A673 (cell line): Measurements from ENCODE around the gene BGN. TPM values are rescaled to one million over a fixed set of nuclear protein-coding genes. Genes with fewer than 3 reads are reported as not detected.

ENCODE experiments used
- BruUV-seq: library from RNA; stranded (reverse); fragments of 400-500 nt; replicated peaks from 2 replicates; lab custom pipeline; 2021; lab: Mats Ljungman, UMichigan
- CTCF ChIA-PET: fragments of 300-600 bp; sonication (Branson Sonifier 250); formaldehyde crosslinking; loops from one replicate; lab custom pipeline; 2022; ENCODE audit warnings: antibody characterized with exemption; lab: Charles Lee
- POLR2A ChIA-PET: fragments of 300-600 bp; sonication (Branson Sonifier 250); formaldehyde crosslinking; loops from one replicate; lab custom pipeline; 2022; ENCODE audit warnings: antibody characterized with exemption; ENCODE audit not compliant: low non-redundant PET; lab: Charles Lee
- DNase-seq: peaks from one replicate; pipeline ENCODE4 v3.0.0-alpha.2; 2015; ENCODE audit warnings: low spot score
- H3K27ac ChIP-seq: fragments of 200-600 bp; sonication (generic); 2 replicates; pipeline ENCODE4 v1.5.1; 2016; ENCODE audit warnings: mixed run types, low read depth, mild to moderate bottlenecking, mixed read lengths, antibody characterized with exemption, low read length; ENCODE audit not compliant: poor library complexity, severe bottlenecking
- H3K27me3 ChIP-seq: fragments of 200-600 bp; sonication (generic); replicated peaks from 2 replicates; pipeline ENCODE4 v1.6.1; 2017; ENCODE audit warnings: mixed run types, low read depth, mild to moderate bottlenecking, mixed read lengths, antibody characterized with exemption, low read length; ENCODE audit not compliant: insufficient read depth, poor library complexity
- H3K36me3 ChIP-seq: fragments of 200-600 bp; sonication (generic); 2 replicates; pipeline ENCODE4 v1.6.1; 2016; ENCODE audit warnings: mixed run types, mild to moderate bottlenecking, mixed read lengths, antibody characterized with exemption, low read length; ENCODE audit not compliant: insufficient read depth, poor library complexity, severe bottlenecking
- H3K4me1 ChIP-seq: fragments of 200-600 bp; sonication (generic); 2 replicates; pipeline ENCODE4 v1.6.1; 2017; ENCODE audit warnings: mixed run types, mild to moderate bottlenecking, mixed read lengths, antibody characterized with exemption, low read length; ENCODE audit not compliant: insufficient read depth, poor library complexity, severe bottlenecking
- H3K4me3 ChIP-seq: fragments of 200-600 bp; sonication (generic); 2 replicates; pipeline ENCODE4 v1.5.1; 2016; ENCODE audit warnings: low read depth, mixed run types, mild to moderate bottlenecking, mixed read lengths, low read length; ENCODE audit not compliant: poor library complexity, severe bottlenecking
- H3K9me3 ChIP-seq: fragments of 200-600 bp; sonication (generic); 2 replicates; pipeline ENCODE4 v1.6.1; 2016; ENCODE audit warnings: mixed run types, low read depth, mild to moderate bottlenecking, mixed read lengths, antibody characterized with exemption, low read length; ENCODE audit not compliant: poor library complexity, severe bottlenecking
- EZH2 ChIP-seq: fragments of 200-600 bp; sonication (generic); IDR thresholded peaks from 2 replicates; pipeline ENCODE4 v1.6.1; 2017; ENCODE audit warnings: borderline replicate concordance, low read depth, mild to moderate bottlenecking, mixed read lengths, antibody characterized with exemption, low read length; ENCODE audit not compliant: poor library complexity, severe bottlenecking
- intact Hi-C: fragments of 100-400 bp; cut with micrococcal nuclease; formaldehyde crosslinking; loops from one replicate; pipeline ENCODE4 v1.10.0; 2022; ENCODE audit not compliant: unreplicated experiment
- total RNA-seq: library from RNA; stranded (reverse); gene quantifications from 2 replicates; pipeline ENCODE4 v1.2.3, GENCODE V29; 2021
- TF ChIP-seq, protein P1 (sequence below): fragments of 300-800, 200-600 bp; sonication (generic); conservative IDR thresholded peaks from 2 replicates; pipeline ENCODE4 v1.5.1; 2017; ENCODE audit warnings: low read depth, mild to moderate bottlenecking, antibody characterized with exemption, low read length, moderate library complexity, mixed read lengths

The BGN gene
- total RNA-seq, 1 experiment from 2014 or later, result 51.8 TPM

DNA sequence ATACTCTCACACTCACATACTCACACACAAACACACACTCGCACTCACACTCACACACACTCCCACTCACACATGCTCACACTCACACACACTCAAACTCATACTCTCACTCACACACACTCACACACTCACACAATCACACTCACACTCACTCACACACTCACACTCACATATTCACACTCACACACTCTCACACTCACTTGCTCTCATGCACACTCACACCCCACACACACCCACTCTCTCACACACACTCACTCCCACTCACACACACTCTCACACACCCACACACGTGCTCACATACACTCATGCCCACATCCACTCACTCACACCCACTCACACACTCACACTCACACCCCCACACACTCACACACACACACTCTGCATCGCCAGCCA is 17.7 kb downstream of the BGN start:
- no peaks in the 10 kb centered on the region for H3K4me1 ChIP-seq
- H3K4me3 ChIP-seq, result no peak overlapping the region
- peaks cover 3% of the 10 kb centered on the region for H3K27me3 ChIP-seq
- intact Hi-C loops, result no loop called here
- POLR2A ChIA-PET, result no interaction called here
- CTCF ChIA-PET, result no interaction called here
- BruUV-seq, result no TSS peak
- DNase-seq, result no peak
- TF ChIP-seq, protein P1, sequence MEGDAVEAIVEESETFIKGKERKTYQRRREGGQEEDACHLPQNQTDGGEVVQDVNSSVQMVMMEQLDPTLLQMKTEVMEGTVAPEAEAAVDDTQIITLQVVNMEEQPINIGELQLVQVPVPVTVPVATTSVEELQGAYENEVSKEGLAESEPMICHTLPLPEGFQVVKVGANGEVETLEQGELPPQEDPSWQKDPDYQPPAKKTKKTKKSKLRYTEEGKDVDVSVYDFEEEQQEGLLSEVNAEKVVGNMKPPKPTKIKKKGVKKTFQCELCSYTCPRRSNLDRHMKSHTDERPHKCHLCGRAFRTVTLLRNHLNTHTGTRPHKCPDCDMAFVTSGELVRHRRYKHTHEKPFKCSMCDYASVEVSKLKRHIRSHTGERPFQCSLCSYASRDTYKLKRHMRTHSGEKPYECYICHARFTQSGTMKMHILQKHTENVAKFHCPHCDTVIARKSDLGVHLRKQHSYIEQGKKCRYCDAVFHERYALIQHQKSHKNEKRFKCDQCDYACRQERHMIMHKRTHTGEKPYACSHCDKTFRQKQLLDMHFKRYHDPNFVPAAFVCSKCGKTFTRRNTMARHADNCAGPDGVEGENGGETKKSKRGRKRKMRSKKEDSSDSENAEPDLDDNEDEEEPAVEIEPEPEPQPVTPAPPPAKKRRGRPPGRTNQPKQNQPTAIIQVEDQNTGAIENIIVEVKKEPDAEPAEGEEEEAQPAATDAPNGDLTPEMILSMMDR, result no peak
- TF ChIP-seq EZH2, result no peak
- no peak overlapping the region for H3K27ac ChIP-seq
- no peaks in the 10 kb centered on the region for H3K9me3 ChIP-seq
- no peaks in the 10 kb centered on the region for H3K36me3 ChIP-seq

DNA sequence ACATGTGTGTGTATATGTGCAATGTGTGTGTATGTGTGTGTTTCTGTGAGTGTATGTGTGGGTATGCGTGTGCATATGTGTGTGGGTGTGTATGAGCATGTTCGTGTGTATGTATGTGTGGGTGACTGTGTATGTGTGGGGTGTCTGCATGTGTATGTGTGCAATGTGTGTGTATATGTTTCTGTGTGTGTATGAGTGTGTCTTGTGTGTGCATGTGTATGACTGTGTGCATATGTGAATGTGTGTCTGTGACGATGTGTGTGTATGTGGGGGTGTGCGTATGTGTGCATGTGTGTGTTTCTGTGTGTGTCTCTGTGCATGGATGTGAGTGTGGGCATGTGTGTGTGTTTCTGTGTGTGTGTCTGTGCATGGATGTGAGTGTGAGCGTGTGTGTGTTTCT is 18.5 kb downstream of the BGN start:
- DNase-seq, result no peak
- Histone ChIP-seq H3K27ac (no peak overlapping the region), H3K9me3 (no peaks in the 10 kb centered on the region), H3K36me3 (no peaks in the 10 kb centered on the region), H3K27me3 (peaks cover 6% of the 10 kb centered on the region), H3K4me3 (no peak overlapping the region), H3K4me1 (no peaks in the 10 kb centered on the region)
- no peak for TF ChIP-seq EZH2
- TF ChIP-seq, protein P1, result no peak
- intact Hi-C loops, result no loop called here
- BruUV-seq, result no TSS peak
- POLR2A ChIA-PET, result no interaction called here
- CTCF ChIA-PET, result no interaction called here

DNA sequence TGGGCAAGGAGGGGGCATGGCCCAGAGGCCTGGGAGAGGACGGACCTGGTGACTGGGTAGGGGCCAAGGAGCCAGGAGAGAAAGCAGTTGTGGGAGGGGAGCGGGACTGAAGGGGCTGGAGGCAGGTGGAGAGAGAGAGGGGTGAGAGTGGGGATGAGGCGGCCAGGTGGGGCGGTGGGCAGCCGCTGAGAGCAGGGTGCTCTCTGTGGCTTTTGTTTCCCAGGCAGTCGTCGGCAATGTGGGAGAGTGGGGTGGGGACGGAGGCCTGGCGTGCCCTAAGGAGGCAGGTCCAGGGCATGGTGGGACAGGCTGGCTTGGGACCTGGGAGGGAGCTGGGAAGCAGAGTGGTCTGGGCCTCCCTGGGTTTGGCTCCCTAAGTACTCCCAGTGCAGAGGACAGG is 19.5 kb downstream of the BGN start:
- H3K27me3 ChIP-seq, result peaks cover 14% of the 10 kb centered on the region
- POLR2A ChIA-PET, result no interaction called here
- no peak overlapping the region for H3K4me3 ChIP-seq
- no peak for DNase-seq
- no peaks in the 10 kb centered on the region for H3K36me3 ChIP-seq
- no TSS peak for BruUV-seq
- CTCF ChIA-PET, result no interaction called here
- H3K27ac ChIP-seq, result no peak overlapping the region
- TF ChIP-seq EZH2, result no peak
- TF ChIP-seq, protein P1, result no peak
- no peaks in the 10 kb centered on the region for H3K9me3 ChIP-seq
- H3K4me1 ChIP-seq, result no peaks in the 10 kb centered on the region
- intact Hi-C loops, result no loop called here
